Stimulated activated CD8-positive, alpha-beta memory T cell treated with anti-CD3 and anti-CD28 coated beads, Interleukin-7, amount 100 ng/mL, for 48 hours (primary cell): Measurements from ENCODE around the gene CTXN3.

Source experiments
- DNase-seq, 2 donors: peaks; one replicate each; pipeline ENCODE4 v3.0.0-alpha.2; 2020; ENCODE audit warnings: low read depth in 1 of 2; ENCODE audit errors: extremely low read depth in 1 of 2

The CTXN3 gene

GRCh38 chr5:127649018-127649439, at the start of gene CTXN3:
CTXN3 (plus strand) TSS chr5:127649082; CDS start chr5:127657522, 8,440 bp downstream.
- no peak for DNase-seq

GRCh38 chr5:127599320-127599719, 49.6 kb upstream of the CTXN3 start:
- no peak for DNase-seq

GRCh38 chr5:127599847-127600246, 49.0 kb upstream of the CTXN3 start:
- DNase-seq, result no peak

GRCh38 chr5:127601111-127601510, 47.8 kb upstream of the CTXN3 start:
- no peak for DNase-seq

GRCh38 chr5:127601601-127602000, 47.3 kb upstream of the CTXN3 start:
- no peak for DNase-seq

- DNase-seq, result no peak
Measured at GRCh38 chr5:127602481-127602880, 46.4 kb upstream of the CTXN3 start.

GRCh38 chr5:127602896-127603844, 45.7 kb upstream of the CTXN3 start:
- no peak for DNase-seq

GRCh38 chr5:127608077-127608660, 40.7 kb upstream of the CTXN3 start:
- no peak for DNase-seq

- DNase-seq, result no peak
Measured at GRCh38 chr5:127609011-127609410, 39.9 kb upstream of the CTXN3 start.

- no peak for DNase-seq
Measured at GRCh38 chr5:127609957-127610356, 38.9 kb upstream of the CTXN3 start.

- DNase-seq, result no peak
Measured at GRCh38 chr5:127612441-127613141, 36.3 kb upstream of the CTXN3 start.

GRCh38 chr5:127615916-127616315, 33.0 kb upstream of the CTXN3 start:
- no peak for DNase-seq

- no peak for DNase-seq
Measured at GRCh38 chr5:127619908-127620479, 28.9 kb upstream of the CTXN3 start.

GRCh38 chr5:127621601-127622325, 27.1 kb upstream of the CTXN3 start:
- DNase-seq, result no peak

- no peak for DNase-seq
Measured at GRCh38 chr5:127634007-127634406, 14.9 kb upstream of the CTXN3 start.

- no peak for DNase-seq
Measured at GRCh38 chr5:127639828-127640227, 9.1 kb upstream of the CTXN3 start.

- DNase-seq, result no peak
Measured at GRCh38 chr5:127642949-127643348, 5.9 kb upstream of the CTXN3 start.

GRCh38 chr5:127643607-127644006, 5.3 kb upstream of the CTXN3 start:
- DNase-seq, result no peak

GRCh38 chr5:127645300-127645726, 3.6 kb upstream of the CTXN3 start:
- DNase-seq, result no peak

GRCh38 chr5:127647361-127647958, 1.4 kb upstream of the CTXN3 start:
- DNase-seq, result no peak
